ENCODE measurements around the gene NINJ1.
"Not testable (repeated sequence)": the region's sequence is repeated elsewhere in the genome, so short reads cannot be mapped to it uniquely, and the experiment has no call there.

Gene NINJ1

DNA sequence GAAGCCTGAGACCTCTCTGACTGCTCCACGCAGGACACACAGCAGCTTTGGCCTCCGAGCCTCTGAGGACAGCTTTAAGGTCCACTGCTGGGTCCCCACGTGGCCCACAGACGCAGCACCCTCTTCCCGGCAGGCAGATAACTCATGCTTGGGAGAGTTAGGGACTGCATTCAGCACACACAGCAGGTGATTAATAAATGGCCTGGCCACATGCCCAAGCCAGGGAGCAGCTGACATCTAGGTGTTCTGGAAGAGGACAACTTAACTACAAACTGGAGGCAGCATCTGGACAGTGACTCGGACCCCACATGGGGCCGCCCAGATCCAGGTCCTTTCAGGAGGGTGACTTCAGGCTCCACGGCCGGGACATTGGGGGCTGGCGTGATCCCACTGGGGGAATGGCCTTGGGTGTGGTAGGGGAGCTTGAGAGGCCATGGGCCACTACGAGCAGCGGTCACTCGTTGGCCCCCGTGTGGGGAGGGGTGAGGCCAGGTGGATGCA, 11.3 kb downstream of the NINJ1 start:
- no peak overlapping the region for H3K4me3 ChIP-seq (ENCODE audit: low read length)
- no peak for DNase-seq (ENCODE audit: low read depth, low spot score)

DNA sequence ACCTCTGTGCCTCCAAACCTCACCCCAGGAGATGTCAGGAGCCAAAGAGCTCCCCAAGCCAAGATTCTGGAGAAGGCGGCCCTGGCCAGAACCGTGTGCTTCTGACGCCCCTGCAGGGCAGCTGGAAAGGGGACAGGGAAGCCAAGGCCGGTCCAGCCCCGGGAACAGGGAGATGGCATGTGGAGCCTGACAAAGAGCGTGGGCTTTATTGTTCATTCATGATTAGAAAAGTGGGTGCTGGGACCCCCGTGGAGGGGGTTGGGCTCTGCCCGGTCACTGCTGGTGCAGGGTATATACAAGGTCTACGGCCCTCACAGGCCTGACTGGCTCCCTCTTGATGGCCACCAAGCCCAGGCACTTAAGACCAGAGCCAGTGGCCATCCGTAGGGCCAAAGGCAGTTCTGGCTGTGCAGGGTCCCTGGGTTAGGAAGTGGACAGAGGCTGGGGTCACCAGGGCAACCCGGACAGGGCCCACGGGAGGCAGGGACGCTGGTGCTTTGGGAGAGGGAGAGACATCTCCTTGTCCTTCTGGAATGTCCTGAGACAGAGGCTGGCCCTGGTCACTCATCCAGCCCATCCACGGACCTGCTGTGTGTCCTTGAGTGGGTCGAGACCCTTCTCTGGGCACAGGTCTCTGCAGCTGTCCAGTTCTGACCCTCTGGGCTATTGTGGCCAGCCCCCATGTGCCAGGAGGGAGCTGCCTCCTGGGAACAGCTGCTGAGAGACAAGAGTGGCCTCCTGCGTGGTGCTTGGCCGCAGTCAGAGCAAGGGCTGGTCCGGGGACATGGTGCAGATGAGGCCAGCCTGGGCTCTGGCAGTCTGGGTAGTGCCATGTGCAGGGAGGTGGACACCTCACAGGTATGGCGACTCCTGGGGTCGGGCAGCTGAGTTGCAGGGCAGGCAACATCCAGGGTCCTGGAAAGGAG, 12.5 kb downstream of the NINJ1 start:
- no peak for DNase-seq (ENCODE audit: low read depth, low spot score)
- no peak overlapping the region for H3K4me3 ChIP-seq (ENCODE audit: low read length)

DNA sequence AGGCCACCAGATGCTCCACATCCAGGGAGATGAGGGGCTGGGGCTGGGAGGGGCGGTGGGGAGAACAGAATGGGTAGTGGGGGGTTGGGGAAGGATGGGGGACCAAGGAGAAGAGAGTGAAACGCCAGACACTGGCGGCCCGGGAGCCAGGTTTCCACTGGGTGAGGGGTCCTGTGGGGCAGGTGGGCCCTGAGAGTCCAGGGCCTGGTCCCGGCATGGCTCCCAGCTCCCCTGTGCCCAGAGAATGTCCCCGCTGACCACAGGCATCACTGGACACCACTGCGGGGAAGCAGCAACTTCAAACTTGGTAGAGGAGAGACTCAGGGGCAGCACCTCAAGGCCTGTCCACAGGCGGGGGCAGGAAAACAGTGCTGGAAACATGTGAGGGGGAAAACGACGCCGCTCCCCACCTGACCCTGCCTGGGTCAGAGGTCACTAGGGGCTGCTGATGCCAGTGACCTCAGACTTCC, 13.2 kb downstream of the NINJ1 start:
- H3K4me3 ChIP-seq (ENCODE audit: low read length), result no peak overlapping the region
- DNase-seq (ENCODE audit: low read depth, low spot score), result no peak

DNA sequence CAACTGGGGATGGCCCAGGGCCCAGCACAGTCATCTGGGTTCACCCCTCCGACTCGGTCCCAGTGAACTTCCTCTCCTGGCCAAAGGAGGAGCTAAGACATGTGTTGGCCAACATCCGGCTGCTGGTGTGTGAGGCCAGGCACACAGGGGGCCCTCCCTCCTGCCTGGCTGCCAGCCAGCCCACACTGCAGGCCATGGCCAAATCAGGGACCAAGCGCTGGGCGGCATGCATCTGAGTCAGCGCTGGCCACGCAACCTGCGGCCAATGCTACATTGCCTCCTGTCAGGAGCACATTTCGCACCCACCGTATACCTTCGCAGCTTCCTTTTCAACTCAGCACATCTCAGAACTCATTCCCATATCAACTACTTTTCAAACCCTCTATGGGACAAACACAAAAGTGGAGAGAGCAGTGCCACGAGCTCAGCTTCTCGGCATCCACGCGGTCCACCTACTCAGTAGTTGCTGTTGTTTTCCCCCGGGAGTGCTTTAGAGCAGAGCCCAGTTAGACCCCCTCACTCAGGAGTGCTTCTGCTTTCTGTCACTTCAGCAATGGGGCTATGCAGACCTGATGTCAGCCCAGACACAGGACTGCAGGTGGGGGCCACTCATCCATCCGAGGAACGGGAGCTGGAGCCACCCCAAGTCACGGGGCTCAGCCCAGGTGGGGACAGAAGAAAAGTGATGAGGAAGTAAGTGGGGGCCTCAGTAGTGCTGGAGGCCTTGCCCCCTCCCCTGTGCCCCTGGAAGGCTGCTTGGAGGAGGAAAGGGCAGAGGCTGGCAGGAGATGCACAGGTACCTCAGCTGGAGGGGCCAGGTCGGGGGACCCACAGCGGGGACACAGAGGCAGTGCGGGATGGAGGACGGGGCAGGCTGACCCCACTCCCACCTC, 13.9 kb downstream of the NINJ1 start:
- no peak for DNase-seq (ENCODE audit: low read depth, low spot score)
- H3K4me3 ChIP-seq (ENCODE audit: low read length), result no peak overlapping the region

DNA sequence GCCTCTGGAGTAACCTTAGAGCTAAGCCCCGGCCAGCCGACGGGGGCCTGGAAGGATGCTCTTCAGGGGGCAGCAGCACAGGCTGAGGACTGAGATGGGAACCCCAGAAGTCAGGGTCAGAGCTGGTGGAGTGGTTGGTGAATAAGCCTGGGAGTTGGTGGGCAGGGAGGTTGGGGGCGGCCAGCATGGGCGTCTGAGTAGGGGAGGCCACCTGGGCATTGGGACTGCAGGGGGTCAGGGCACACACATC, 14.4 kb downstream of the NINJ1 start:
- H3K4me3 ChIP-seq (ENCODE audit: low read length), result no peak overlapping the region
- no peak for DNase-seq (ENCODE audit: low read depth, low spot score)

DNA sequence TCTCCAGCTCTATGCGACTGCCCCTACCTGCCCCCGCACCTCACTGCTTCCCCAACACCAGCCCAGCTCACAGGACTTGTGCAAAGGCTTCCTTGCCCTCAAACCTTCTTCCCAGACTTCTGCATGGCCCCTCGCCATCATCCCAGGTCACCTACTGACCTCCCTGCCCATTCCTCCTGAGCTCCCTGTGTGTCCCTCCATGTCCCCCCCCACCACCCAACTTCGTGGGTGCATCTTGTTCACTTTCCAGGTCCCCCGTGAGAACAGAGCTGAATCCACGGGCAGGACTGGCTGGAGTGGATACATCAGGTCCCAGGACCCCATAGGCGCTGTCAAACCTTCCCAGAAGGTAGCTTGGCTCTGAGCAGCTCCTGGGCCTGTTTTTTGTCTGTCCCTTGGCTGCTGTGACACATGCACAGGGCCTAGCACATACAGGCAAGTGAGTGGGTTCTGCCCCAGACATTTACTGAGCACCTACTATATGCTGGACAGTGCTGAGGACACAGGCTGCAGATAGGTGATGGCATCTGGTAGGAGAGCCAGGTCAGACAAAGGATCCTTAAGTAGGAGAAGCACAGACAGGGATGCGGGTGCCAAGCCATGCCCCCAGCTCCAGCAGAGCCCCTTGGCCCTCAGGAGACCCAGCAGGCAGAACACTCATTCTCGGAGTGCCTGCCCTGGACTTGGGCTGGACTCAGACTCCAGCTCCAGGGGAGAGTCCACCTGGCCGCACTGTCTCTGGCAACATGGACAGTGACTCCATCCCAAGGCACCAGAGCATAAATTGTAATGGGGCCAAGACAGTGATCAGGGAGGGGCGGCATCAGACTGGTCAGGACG, 15.0 kb downstream of the NINJ1 start:
- no peak overlapping the region for H3K4me3 ChIP-seq (ENCODE audit: low read length)
- DNase-seq (ENCODE audit: low read depth, low spot score), result no peak

DNA sequence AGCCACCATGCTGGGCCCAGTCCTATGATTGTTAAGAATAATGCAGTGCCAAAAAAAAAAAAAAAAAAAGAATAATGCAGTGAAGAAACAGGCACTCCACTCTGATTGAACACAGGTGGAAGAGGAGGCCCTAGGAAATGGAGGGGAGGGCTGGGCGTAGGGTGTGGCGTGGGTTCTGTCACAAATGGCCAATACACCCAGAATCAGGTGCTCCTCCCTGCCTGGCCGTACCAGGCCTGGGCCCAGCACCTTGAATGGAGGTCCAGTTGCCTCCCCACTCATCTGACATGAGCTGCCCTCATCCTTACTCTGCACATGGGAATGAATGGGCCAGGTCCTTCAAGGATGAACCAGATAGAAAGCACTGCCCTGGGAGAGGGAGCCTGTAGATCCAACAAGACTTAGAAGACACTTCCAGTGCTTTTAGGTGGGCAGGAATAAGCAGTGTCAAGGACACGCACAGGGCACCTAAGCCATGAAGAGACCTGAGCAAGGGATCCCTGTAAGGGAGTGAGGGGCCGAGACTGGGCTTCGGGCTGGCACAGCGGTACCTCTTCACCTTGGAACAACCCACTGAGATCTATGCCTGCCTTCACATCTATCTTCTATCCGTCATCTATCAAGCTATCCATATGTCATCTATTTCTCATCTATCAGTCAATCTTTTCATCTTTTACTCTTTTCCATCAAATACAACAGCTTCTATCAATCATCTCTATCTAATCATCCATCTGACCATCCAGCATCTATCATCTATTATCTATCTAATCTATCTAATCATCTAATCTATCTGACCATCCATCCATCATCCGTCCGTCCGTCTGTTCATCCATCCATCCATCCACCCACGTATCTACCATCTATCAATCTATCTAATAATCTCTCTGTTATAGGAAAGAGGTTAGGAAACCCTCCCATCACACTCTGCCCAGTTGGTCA, 15.9 kb downstream of the NINJ1 start:
- no peak overlapping the region for H3K4me3 ChIP-seq (ENCODE audit: low read length)
- no peak for DNase-seq (ENCODE audit: low read depth, low spot score)

DNA sequence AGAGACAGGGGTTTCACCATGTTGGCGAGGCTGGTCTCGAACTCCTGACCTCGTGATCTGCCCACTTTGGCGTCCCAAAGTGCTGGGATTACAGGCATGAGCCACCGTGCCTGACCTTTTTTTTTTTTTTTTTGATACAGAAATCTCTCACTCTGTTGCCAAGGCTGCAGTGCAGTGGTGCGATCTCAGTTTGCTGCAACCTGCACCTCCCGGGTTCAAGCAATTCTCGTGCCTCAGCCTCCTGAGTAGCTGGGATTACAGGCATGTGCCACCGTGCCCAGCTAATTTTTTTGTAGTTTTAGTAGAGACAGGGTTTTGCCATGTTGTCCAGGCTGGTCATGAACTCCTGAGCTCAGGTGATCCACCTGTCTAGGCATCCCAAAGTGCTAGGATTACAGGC, 16.5 kb downstream of the NINJ1 start:
- not testable (repeated sequence) for H3K4me3 ChIP-seq (ENCODE audit: low read length); DNase-seq (ENCODE audit: low read depth, low spot score)

DNA sequence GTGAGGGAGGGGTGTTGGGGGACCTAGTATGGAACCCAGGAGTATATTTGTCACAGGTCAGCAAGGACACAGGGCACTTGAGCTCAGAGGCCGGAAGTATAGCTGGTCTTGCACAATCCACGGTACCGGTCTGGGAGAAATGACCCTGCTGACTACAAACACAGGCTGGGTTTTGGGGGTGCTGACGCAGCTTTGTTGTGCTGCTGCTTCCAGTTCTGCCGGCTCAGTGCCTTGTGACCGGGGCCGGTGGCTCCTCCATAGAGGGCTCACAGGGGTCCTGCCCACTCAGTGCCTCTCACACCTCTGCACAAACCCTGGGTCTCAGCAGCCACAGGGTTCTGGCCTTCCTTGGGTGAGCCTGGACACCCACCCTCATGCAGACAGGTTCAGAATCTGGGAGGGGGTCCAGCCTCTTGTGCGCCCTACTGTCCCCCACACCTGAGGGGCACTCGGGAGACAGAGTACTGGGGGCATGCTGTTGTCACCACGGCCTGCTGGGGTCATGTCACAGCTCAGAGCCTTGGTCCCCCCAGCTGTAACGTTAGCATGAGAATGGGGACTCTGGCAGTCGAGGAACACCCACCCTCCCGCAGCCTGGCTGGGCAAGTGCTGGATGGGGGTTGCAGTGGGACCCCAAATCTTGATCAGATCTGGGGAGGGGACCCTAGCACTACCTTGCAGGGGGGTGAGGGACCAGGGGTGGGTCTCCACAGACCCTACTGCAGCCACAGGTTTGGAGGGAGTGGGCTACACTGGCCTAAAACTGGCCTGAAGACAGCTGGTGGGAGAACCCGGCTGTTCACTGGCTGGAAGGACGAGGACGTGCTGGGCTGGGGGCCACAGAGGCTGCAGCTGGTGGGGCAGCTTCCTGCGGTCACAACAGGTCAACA, 17.7 kb downstream of the NINJ1 start:
- no peak for DNase-seq (ENCODE audit: low read depth, low spot score)

DNA sequence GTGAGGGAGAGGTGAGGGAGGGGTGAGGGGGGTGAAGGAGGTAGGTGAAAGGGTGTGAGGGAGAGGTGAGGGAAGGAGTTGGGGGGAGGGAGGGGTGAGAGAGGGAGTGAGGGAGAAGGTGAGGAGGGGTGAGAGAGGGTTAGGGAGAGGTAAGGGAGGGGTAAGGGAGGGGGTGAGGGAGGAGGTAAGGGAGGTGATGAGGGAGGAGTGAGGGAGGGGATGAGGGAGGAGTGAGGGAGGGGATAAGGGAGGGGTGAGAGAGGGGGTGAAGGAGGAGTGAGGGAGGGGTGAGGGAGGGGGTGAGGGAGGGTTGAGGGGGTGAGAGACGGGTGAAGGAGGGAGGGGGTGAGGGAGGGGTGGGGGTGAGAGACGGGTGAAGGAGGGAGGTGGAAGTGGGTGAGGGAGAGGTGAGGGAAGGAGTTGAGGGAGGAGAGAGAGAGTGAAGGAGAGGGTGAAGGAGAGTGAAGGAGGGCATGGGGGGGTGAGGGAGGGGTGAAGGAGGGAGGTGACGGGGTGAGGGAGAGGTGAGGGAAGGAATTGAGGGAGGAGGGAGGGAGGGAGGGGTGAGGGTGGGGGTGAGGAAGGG, 18.5 kb downstream of the NINJ1 start:
- DNase-seq (ENCODE audit: low read depth, low spot score), result no peak
- no peak overlapping the region for H3K4me3 ChIP-seq (ENCODE audit: low read length)

More for the DNA sequence above, 17.7 kb downstream of the NINJ1 start:
- H3K4me3 ChIP-seq (ENCODE audit: low read length), result no peak overlapping the region

DNA sequence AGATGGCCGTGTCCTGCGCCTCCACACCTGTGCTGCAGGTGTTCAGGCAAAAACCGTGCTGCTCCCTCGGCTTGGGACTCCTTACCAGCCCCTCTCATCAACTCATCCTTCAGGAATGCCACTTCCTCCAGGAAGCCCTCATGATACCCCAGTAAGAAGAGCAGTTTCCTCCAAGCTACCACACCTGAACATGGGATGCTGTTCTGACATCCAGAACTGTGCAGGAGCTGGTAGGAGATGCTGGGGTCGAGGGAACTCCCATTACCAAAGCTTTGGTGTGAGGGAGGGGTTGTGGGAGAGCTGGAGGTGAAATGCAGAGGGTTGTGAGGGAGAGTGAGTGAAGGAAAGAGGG, 19.1 kb downstream of the NINJ1 start:
- no peak for DNase-seq (ENCODE audit: low read depth, low spot score)
- H3K4me3 ChIP-seq (ENCODE audit: low read length), result no peak overlapping the region

DNA sequence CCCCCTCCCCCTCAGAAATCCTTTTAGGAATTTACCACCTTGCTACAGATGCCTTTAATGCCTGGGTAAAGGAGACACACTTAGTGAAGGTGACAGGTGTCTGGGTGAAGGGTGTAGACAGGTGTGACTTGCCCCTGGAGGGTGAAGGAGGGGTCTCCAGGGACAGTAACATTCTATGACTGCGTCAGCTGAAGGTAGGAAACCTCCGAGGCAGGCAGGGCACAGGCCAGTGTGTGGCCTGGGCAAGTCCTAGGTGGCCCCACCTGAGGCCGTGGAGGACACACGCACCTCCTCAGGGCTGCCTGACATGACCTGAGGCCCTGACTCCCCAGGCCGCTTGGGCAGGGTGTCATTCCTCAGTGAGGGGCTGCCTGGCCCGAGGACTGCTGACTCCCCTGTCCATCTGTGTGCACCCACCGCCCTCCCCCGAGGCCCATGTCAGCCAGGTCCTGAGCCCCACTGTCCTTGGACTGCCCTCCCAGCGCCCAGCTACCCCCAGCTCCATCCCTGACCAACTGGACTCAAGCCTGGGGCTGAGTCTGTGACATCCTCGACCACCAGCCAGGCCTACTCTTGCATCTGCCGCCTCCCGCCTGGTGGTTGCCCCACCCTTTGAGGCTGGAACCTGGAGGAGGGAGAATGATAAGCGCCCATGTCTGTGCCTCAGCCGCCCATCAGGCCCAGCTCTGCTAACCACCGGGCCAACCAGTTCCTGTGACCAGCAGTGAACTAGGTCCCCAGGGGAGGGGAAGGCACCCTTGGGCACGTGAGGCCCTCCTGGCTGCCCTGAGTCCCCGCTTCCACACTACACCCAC, 19.7 kb downstream of the NINJ1 start:
- DNase-seq (ENCODE audit: low read depth, low spot score), result no peak
- no peak overlapping the region for H3K4me3 ChIP-seq (ENCODE audit: low read length)

DNA sequence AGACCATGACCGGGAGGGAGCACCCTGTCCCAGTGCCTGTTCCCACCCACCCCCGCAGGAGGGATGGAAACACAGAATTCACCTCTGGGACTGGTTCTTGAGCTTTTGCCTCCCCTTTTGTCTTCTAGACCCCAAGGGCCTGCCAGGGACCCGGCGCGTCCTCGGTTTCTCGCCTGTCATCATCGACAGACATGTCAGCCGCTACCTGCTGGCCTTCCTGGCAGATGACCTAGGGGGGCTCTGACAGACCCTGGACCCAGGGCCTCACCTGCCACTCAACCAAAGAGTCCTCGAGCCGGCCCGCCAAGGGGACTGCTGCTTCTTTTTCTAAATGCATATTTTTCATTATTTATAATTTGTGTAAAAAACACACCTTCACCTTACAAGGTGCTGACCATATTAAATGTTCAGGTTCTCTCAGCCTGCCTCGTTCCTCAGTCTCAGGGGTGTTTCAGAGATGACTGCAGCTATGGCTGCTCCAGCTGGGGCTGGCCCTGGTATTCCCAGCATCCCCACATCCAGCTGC, 21.1 kb downstream of the NINJ1 start:
- H3K4me3 ChIP-seq (ENCODE audit: low read length), result no peak overlapping the region
- DNase-seq (ENCODE audit: low read depth, low spot score), result no peak

DNA sequence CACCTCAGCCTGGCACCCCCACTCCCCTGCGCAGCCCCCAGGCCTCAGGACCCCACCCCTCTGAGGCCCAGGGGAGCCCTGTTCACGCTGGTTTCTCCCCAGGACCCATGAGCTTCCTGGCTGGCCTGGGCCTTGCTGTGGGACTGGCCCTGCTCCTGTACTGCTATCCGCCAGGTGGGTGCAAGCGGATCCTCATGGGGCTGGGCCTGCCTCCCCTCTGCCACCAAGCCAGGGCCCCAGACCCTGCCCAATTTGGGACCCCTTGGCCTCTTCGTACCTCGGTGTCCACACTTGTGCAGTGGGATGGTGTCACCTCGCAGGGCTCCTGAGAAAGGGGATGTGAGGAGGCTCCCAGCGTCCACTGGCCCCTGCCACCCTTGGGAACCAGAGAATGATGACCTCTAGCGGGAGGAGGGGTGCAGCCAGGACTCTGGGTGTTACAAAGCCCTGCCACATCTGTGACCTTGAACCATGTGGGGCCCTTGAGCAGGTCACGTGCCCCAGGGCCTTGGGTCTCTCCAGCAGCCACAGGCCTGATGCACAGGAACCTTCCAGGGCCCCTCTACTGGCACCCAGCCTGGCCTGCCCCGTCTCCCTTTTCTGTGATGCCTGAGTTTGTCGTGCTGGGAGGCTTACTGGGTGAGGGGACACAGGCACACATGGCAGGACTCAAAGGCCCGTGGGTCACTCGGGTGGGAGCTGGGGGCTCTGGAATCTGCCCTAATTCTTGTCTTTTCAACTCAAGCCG, 21.8 kb downstream of the NINJ1 start:
- no peak for DNase-seq (ENCODE audit: low read depth, low spot score)
- H3K4me3 ChIP-seq (ENCODE audit: low read length), result no peak overlapping the region

DNA sequence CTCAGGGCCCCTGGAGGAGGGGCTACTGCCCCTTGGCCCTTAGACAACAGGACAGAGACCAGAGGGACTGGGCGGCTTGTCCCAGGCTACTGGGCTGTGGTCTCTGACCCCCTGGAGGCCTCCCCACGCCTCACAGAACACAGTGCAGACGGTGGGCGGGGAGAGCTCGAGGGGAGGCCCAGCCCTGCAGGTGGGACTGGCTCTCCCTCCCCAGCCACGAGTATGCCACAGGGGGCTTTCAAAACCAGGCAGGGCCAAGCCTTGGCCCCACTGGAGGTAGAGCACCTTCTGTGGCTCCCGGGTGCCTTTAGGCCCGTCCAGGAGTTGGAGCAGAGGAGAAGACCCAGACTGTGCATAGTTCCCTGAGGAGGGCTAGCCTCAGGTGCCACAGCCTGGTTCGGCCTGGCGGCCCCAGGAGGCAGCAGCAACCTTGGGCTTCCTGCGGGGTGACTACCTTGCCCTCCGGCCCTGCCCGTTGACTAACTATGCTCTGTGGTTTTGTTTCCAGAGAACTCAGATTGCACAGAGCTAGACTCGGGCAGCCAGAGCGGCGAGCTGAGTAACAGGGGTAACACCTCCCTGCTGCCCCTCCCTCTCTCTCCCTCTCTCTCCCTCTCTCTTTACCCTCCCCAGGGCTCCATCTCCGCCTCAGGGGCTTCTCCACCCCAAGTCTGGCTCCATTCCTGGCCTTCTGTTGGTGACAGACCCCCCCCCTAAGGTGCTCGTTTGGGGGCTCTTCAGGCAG, 22.5 kb downstream of the NINJ1 start:
- DNase-seq (ENCODE audit: low read depth, low spot score), result no peak
- no peak overlapping the region for H3K4me3 ChIP-seq (ENCODE audit: low read length)

All from Jurkat, Clone E6-1 (cell line).